Peyer's patch (tissue), 4 donors: Measurements from ENCODE around the gene ZNF157.

ENCODE experiments used
- POLR2A ChIP-seq, 2 donors: fragments of 450-650 bp; IDR thresholded peaks; one replicate each; pipeline ENCODE4 v1.5.1; 2017; ENCODE audit warnings: antibody characterized with exemption in 2 of 2, mild to moderate bottlenecking in 2 of 2, moderate library complexity in 2 of 2
- TF ChIP-seq, protein P1 (sequence below), 6 experiments: fragments of 450-650 bp in 4 of 6; fragments of 200-600 bp in 2 of 6; sonication (generic) in 1 of 6; IDR thresholded peaks; one replicate each; pipeline ENCODE4 v1.5.1; 2017 to 2019; ENCODE audit warnings: antibody characterized with exemption in 6 of 6, mild to moderate bottlenecking in 3 of 6, moderate library complexity in 1 of 6

GRCh38 chrX:47360423-47361179 lies 9.8 kb upstream of the ZNF157 start:
- TF ChIP-seq, protein P1, sequence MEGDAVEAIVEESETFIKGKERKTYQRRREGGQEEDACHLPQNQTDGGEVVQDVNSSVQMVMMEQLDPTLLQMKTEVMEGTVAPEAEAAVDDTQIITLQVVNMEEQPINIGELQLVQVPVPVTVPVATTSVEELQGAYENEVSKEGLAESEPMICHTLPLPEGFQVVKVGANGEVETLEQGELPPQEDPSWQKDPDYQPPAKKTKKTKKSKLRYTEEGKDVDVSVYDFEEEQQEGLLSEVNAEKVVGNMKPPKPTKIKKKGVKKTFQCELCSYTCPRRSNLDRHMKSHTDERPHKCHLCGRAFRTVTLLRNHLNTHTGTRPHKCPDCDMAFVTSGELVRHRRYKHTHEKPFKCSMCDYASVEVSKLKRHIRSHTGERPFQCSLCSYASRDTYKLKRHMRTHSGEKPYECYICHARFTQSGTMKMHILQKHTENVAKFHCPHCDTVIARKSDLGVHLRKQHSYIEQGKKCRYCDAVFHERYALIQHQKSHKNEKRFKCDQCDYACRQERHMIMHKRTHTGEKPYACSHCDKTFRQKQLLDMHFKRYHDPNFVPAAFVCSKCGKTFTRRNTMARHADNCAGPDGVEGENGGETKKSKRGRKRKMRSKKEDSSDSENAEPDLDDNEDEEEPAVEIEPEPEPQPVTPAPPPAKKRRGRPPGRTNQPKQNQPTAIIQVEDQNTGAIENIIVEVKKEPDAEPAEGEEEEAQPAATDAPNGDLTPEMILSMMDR (IDR thresholded peaks at IDR 0.05): no peak
- no peak for TF ChIP-seq POLR2A (IDR thresholded peaks at IDR 0.05)
